GM19328 (cell line): ENCODE measurements around the gene FGFR2.

ENCODE experiments used
- ATAC-seq: cut with Tn5 transposase; IDR thresholded peaks from one replicate; pipeline ENCODE4 v1.9.1; 2021; ENCODE audit warnings: mild to moderate bottlenecking, moderate library complexity; ENCODE audit not compliant: unreplicated experiment

The FGFR2 gene

GRCh38 chr10:121598263-121599249, at the start of gene FGFR2:
Gene FGFR2, minus strand, starts transcription at chr10:121598444. Its CDS starts 4,627 bp downstream, at chr10:121593817.
- ATAC-seq = peak; percentile 62

DNA sequence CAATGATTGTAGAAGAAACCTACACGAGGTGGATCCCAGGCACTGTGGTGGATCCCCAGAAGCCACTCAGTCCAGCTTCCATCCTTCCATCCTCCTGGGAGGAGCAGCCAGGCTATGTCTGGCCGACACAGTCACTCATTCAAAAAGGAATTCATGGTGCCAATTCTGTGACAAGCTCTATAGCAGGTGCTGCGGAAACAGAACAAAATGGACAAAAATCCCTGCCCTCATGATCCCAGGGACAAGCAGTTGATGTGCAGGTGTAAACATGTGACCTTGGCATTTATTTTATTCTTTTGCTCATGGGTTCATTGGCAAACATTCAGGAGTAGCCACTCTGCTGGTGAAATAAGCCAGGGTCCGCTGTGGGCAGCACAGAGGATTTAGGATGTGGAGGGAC, 49.2 kb upstream of the FGFR2 start:
- ATAC-seq = no peak

DNA sequence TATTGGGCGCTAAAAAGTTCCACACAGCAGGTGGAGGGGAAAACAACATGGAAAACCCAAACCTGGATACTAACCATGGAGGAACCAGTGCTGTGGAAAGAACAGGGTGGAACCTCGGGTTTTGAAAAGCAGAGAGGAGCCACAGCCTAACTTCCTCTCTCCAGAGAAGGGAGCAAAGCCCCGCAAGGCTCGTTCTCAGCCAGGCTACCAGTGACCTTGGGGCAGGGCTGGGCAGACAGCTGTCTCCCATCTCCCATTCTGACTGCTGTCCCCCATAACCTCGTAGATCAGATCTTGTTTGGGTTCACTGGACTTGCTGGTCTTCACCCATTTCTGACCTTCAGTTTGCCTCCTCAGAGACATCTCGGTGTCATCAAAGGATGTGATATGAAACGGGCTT, 47.5 kb upstream of the FGFR2 start:
- no peak for ATAC-seq

GRCh38 chr10:121644501-121644900, 46.3 kb upstream of the FGFR2 start:
- no peak for ATAC-seq

DNA sequence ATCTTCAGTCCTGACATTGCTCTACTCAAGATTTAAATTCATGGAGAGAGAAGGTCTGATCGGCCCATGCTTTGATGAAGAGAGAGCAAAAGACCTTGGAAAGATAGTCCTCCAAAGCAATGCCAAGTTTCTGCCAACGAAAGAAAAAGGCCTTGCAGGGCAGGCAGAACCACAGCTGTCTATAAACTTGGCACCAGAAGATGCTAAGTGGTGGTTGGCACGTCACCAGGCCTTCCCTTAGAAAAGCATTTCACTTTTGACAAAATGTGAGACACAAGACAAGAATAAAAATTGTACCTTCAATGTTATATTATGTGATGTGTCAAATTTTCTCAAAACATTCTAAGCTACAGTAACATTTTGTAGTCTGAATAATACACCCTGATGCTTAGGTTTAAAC, 42.0 kb upstream of the FGFR2 start:
- ATAC-seq = no peak

- ATAC-seq = no peak
Measured at GRCh38 chr10:121639416-121639815, 41.2 kb upstream of the FGFR2 start.

GRCh38 chr10:121637437-121637836, 39.2 kb upstream of the FGFR2 start:
- ATAC-seq = no peak

- no peak for ATAC-seq
Measured at GRCh38 chr10:121633056-121633455, 34.8 kb upstream of the FGFR2 start.

DNA sequence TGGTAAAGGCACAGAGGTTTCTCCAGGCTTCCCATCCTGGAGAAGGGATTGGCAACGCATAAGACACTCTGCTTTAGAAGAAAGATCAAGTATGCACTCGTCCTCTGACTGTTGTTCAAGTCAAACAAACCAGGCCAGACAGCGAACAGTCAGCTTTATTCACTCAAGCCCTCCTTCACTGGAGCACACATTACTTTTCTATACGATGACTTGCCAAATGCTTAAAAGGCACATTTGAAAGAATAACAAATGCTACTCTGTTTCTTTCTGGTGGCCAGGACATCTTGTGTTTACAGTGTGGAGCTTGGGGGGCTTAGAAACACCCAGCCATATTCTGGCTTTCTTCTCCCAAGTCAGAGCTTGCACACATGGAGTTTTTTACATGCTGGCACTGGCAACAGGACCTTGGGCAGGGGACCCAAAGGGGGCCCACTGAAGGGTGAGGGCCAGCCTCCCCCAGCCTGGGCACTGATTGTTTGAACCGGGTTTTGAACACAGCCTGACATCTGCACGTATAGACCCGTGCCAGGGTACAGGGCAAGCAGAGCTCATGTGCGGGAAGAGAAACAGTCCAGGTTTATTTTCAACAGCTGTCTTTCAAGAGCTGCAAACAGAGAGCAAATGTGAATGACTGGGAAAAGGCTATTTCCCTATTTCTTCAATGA, 33.3 kb upstream of the FGFR2 start:
- no peak for ATAC-seq

- no peak for ATAC-seq
Measured at GRCh38 chr10:121628859-121629258, 30.6 kb upstream of the FGFR2 start.

DNA sequence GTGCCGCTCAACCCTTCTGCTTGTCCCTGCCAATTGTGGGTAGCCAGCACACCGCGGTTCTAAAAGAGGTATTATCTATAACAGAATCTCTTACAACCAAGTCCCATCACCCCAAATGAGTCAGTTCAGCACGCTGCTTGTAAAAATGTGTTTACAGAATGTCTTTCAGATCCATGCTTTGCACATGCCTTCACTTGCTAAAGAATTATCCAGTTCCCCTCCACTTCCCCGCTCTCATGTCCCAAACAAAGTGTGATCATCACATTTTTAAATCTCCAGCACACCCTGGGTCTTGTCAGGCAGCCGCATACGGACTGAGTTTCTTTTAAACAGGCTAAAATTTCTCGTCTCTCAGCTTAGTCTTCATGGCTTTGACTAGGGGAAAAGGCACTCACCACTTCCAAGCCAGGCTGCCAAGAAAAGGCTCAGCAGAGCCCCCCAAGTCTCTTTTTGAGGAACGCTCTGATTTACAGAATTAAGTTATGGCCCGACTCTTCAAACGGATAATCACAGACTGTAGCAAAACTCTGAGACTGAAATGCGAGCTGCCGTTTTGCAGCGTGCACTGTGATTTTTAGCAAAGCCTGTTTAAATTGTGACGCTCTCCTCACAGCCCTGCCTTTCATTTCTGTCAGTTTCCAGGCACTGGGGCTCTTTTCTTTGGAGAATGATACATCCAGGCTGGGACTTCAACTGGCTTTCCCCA, 29.8 kb upstream of the FGFR2 start:
- ATAC-seq = no peak

GRCh38 chr10:121624836-121625486, 26.7 kb upstream of the FGFR2 start:
- ATAC-seq = no peak

GRCh38 chr10:121618906-121619305, 20.7 kb upstream of the FGFR2 start:
- no peak for ATAC-seq

DNA sequence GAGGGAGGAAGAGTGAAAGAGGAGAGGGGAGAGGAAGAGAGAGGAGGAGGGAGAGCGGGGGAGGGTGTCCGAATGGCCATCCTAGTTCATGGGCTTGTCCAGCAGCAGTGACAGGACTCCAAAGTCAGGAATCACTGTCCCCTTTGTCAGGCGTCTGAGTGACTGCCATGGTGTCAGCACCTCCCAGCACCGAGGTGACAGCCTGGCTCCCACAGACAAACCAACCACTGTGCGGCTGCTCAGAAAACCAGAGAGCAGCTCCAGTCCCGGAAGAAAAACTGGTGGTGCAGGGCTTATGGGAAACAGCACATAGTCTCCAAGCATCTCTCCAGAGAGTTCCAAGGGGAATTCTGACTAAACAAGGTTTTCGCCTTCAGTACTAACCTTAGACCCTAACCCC, 18.9 kb upstream of the FGFR2 start:
- ATAC-seq = no peak

DNA sequence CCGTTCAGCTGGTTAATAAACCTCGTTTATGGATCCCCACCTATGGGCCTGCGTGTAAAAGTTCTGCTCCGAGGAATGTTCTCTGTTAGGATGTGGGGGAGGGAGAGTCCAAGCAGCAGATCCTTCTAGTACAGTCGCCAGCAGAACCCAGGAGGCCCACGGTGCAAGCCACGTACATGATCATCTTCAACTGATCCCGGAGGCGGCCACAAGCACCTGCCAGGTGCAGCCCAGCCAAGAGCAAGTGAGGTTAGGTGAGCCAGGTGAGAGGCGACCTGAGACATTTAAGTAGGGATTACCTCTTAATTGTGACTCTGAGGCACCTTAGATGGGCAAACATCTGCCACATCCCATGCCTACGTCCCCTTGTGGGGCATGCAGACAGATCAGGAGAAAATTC, 18.0 kb upstream of the FGFR2 start:
- no peak for ATAC-seq

GRCh38 chr10:121615836-121616235, 17.6 kb upstream of the FGFR2 start:
- no peak for ATAC-seq

DNA sequence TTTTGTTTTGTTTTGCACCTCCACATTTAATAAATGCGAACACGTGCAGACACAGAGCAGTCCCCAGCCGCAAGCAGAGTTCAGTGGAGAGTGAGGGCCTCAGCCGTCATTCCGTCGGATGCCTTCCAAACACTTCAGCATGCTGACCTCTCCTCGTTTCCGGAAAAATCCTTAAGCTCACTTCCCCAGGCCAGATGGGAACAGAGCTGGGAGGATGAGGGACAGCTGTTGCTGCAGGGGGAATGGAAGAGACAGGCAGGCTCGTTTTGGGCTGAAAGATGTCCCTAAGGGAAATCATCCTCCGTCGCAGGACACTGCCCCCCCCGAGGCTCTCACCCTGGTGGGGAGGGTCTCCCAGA, 17.2 kb upstream of the FGFR2 start:
- no peak for ATAC-seq

DNA sequence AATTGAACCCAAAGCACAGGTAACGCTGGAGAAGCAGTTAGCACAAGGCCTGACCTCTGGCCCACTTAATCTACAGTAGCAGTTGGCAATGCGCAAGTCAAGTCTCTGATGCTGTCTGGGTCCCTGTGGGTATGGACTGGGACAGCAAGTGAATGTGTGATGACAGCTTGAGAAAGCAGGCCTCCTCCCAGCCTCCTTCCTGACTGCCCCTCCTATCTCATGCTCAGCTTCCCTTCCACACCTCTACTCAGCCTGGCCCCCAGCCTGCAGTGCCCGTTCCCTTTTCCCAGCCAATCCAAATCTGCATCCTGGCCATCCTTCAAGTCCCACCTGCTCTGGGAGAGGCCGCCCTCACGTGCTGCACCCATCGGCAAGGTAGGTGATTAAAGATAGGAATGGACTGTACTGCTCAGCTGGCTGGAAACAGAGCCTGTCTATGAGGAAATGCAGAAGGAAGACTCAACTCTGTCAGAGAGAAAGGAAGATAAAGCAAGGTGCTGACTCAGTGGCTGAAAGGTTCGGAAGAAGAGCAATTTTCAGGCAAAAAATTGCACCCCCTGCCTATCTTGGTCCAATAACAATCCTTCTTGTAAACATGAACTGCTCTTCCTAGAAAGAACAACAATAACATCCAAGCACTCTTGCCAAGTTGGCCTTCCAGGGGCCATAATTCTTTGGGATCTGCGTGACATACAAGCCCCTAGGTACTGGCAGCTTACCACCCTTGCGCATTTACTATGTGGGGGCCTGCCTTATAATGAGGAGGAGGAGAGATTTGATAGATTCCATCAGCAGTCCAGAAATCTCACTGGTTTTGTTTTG, 16.6 kb upstream of the FGFR2 start:
- ATAC-seq = no peak

DNA sequence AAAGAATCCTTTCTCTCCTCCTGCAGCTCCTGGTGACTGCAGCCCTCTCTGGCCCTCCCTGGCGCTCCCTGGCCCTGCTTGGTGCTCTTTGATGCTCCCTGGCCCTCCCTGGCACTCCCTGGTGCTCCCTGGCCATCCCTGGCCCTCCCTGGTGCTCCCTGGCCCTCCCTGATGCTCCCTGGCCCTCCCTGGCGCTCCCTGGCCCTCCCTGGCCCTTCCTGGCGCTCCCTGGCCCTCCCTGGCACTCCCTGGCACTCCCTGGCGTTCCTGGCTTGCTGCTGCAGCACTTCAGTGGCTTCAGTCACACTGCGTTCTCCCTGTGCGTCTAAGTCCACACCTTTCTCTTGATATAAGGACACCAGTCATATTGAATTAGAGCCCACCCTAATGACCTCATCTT, 15.2 kb upstream of the FGFR2 start:
- no peak for ATAC-seq
